ENCODE measurements around the gene EBF3. TPM values are rescaled to one million over a fixed set of nuclear protein-coding genes. Genes with fewer than 3 reads are reported as not detected.

EBF3 gene
- total RNA-seq, result 6.5 and 22.5 TPM in 2 replicates

GRCh38 chr10:129963641-129964501 lies at the start of gene EBF3:
EBF3 (minus strand) TSS chr10:129964274; CDS start chr10:129963768, 506 bp downstream.
- DNase-seq, result peak; percentile 88

DNA sequence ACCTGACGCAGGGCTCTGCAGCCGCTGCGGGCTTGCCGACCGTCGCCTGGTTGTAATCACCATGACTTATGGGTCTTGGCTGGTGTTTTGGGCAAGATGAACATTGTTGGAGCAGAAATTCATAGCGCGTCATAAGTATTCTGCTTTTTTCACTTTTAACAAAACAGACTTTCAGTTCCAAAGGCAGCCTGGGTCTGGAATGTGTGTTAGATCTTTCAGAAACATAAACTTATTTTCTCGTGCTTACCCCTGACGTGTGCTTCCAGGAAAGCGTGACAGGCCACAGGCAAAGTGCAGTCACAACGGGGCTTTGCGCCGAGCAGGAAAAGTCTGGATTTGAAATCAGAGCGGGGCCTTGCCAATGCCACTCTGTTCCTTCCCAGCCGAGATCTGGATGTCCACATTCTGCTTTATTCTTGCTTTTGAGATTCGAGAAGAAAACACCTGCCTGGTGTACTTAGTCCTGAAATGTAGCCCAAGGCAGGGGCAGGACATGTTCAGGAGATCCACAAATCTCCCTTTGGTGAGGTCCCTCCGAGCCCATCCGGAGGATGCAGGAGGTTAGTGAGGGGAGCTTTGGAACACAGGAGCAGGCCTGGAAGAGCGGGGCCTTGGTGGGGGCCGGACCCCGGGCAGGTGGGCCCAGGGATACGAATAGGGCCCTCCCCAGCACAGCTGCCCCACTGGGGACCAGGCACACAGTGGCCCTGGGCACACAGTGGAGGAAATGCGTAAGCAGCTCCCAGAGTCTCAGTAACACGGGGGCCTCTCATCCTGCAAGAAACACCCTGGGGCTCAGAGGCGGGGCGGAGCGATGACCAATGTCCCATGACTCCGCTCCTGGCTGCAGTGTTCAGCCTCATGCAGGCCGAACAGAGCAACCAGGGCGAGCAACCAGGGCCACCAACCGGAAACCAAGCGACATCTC lies 49.5 kb upstream of the EBF3 start:
- DNase-seq, result no peak

DNA sequence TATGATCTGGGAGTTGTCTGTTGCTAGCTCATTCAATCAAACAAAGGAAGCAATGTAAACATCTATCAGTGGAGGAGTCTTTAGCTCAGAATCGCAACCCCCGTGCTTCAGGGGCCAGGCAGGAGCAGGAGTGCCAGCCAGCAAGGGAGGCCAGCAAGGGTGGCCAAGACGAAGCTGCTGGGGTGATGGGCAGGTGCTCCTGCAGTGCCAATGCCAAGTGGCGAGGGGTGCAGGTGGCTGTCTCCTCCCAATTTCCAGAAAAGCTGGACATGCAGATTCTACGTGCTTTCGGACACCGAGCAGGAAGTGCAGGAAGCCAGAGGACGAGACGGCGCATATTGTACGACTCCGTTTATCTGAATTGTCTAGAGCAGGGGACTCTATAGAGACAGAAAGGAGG lies 48.1 kb upstream of the EBF3 start:
- DNase-seq, result no peak

DNA sequence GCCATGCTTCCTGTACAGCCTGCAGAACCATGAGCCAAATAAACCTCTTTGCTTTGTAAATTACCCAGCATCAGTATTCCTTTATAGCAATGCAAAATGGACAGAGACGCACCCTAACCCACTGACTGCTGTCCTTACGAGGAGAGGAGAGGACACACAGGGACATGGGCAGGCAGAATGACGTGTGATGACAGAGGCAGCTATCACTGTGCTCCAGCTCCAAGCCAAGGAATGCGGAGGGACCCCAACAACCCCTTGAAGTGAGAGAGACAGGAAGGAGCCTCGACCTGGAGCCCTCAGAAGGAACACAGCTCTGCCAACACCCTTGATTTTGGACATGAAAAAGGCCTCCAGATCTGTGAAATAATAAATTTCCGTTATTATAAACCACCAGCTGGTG lies 46.6 kb upstream of the EBF3 start:
- no peak for DNase-seq

DNA sequence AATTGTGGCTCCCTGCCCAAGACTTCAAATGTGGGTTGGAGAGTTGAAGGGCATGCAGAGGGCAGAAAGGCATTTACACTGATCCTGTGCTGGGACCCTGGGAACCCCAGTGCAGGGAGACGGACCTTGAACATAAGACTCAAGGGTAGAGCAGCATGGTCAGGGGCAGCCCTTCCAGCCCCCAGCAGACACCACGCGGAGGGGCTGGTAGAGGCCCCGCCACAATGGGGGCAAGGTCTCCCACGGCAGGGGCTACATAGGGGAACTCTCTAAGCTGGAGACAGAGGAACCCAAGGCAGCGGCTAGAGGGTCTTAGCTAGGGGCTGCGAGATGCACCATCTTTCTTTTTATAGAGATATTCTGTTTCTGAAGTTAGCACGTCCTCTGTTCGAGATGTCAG lies 45.2 kb upstream of the EBF3 start:
- no peak for DNase-seq

- DNase-seq, result no peak
Observed at GRCh38 chr10:130003787-130004613, 39.9 kb upstream of the EBF3 start.

DNA sequence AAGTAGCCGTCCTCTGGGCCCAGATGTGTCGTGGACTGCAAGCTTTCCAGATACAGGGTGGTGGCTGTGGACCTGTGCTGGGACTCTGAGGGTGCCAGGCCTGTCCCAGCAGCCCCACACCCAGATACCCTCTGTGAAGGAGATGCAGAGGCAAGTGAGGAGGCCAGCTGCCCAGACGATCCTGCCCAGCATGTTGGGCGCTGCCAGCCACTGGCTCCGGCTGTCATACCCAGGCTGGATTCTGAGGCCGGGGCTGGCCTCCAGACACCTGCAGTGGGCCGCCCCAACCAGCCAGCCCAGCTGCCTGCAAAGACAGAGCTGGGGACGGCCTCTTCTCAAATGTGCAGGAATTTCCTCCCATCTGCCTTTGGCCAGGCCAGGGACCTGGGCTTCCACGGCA lies 39.1 kb upstream of the EBF3 start:
- DNase-seq, result no peak

DNA sequence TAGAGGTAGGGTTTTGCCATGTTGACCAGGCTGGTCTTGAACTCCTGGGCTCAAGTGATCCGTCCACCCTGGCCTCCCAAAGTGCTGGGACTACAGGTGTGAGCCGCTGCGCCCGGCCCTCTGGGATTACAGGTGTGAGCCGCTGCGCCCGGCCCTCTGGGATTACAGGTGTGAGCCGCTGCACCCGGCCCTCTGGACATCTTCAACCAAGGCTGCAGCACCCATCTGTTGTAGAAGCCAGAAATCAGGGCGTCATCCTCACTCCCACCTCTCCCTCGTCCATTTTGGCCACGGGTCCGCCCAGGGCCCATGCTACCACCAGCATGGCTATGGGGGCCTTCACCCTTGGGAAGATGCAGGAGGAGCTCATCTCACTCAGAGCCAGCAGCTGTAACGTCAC lies 38.5 kb upstream of the EBF3 start:
- no peak for DNase-seq

GRCh38 chr10:130000918-130001317 lies 36.8 kb upstream of the EBF3 start:
- DNase-seq, result no peak

DNA sequence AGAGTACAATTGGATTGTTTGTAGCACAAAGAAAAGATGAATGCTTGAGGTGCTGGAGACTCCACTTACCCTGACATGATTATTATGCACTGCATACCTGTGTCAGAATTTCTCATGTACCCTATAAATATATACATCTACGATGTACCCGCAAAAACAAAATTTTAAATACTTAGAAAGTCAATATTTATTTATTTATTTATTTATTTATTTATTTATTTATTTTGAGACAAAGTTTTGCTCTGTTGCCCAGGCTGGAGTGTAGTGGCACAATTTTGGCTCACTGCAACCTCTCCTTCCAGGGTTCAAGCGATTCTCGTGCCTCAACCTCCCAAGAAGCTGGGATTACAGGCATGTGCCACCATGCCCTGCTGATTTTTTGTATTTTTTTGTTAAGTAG lies 35.1 kb upstream of the EBF3 start:
- DNase-seq, result no peak

- DNase-seq, result no peak
Observed at GRCh38 chr10:129993621-129994020, 29.5 kb upstream of the EBF3 start.

GRCh38 chr10:129992356-129992755 lies 28.3 kb upstream of the EBF3 start:
- DNase-seq, result no peak

- no peak for DNase-seq
Observed at GRCh38 chr10:129982825-129983224, 18.8 kb upstream of the EBF3 start.

DNA sequence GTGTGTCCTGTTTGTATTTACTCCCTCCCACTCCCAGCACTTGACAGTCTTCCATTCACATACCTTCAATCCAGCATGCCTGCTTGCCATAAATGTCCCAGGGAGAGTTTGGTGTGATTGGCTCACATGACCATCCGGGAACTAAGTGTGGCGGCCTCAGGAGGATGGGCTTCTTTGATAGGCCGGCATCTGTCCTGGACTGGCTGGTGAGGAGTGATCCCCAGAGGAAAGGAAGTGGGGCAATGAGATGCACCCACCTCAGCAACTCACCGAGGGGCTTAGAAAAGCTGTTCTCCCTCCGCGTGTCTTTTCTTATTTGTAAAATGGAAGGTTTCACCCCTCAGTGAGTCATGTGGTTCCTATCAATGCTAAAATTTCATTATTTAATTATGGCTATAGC lies 14.9 kb upstream of the EBF3 start:
- DNase-seq, result no peak

- no peak for DNase-seq
Observed at GRCh38 chr10:129978322-129978721, 14.2 kb upstream of the EBF3 start.

DNA sequence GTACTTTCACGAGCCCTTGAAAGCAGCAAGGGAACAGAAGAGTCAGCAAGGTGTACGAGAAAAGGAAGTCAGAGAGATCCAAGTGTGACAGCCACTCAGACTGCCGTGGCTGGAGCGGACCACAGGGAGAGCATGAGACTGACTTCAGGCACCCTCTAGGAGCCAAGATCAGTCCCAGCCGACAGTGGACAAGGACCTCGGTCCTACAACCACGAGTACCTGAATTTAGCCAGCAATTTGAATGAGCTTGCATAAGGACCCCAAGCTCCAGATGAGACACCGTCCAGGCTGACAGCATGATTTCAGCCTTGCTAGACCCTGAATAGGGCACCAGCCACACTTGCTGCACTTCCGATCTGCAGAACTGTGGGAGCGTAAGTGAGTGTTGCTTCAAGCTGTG lies 13.7 kb upstream of the EBF3 start:
- DNase-seq, result no peak

DNA sequence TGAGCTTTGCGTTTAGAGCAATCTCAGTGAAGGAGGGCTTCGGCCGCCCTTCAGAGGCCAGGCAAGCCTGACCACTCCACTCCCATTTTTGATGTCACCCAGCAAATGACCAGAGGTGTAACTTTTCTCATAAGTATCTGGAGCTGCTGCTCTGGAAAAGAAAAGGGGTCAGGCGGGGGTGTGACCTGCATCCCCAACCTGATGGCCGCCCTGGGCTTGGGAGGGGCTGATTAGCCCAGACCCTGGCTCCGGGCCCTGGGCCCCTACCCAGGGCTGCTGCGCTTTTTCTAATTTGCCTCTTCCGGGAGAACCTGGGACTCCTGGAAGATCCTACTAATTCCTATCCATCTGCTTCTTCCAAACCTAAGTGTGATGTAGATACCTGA lies 9.6 kb upstream of the EBF3 start:
- no peak for DNase-seq

- no peak for DNase-seq
Observed at GRCh38 chr10:129972966-129973673, 9.0 kb upstream of the EBF3 start.

- DNase-seq, result no peak
Observed at GRCh38 chr10:129972145-129972965, 8.3 kb upstream of the EBF3 start.

DNA sequence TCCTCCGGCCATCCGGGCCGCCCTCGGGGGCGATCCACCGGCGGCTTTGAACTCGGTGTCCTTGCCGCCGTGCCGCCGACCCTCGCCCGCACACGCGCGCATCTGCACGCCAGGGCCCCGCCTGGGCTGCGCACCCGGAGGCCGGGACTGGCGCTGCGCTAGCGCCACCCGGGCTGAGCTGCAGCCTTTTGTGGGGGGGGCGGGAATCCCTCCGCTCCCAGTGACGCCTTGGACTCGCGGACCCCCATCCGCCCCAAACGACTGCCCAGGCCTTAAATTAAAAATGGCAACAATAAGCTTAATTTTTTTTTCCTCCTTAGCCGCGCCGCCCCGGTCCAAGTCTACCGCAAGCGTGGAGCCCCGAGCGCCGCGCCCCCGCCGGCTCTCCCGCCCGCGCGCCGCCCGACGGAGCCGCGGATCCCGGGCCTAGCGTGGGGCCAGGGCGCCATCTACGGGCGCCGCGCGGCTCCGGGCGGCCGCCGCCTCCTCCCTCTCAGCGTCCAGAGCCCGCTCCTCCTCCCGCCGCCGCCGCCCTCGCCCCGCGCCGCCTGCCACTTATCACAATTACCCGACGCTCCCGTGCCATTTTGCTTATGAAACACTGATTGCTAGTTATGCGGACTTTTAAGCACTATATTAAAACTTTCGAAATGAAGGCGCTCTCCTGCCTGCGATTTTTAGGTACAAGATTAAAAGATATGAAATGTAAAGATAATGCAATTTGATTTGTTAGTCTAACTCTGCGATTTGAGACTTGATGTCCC lies 7.5 kb upstream of the EBF3 start:
- DNase-seq, result peak; percentile 84
